Large intestine (tissue), 12 donors: ENCODE results near the gene AMY1C. TPM values are rescaled to one million over a fixed set of nuclear protein-coding genes. Genes with fewer than 3 reads are reported as not detected.
"Not testable (repeated sequence)": the region's sequence is repeated elsewhere in the genome, so short reads cannot be mapped to it uniquely, and the experiment has no call there.

Source experiments
- DNase-seq, 2 donors: peaks; one replicate each; pipeline versions ENCODE4 v3.0.0 to v3.0.0-alpha.2; 2013
- H3K27ac ChIP-seq: one replicate; pipeline ENCODE4 v1.5.1; 2013; ENCODE audit warnings: low read length
- H3K27me3 ChIP-seq: 2 replicates; pipeline ENCODE4 v1.6.1; 2013; ENCODE audit warnings: low read length; ENCODE audit not compliant: control insufficient read depth, insufficient read depth
- H3K36me3 ChIP-seq: 2 replicates; pipeline ENCODE4 v1.6.1; 2013; ENCODE audit warnings: low read length; ENCODE audit not compliant: control insufficient read depth, insufficient read depth
- H3K4me1 ChIP-seq: one replicate; pipeline ENCODE4 v1.6.1; 2013; ENCODE audit warnings: low read length; ENCODE audit not compliant: control insufficient read depth, insufficient read depth
- H3K4me3 ChIP-seq: one replicate; pipeline ENCODE4 v1.5.1; 2013; ENCODE audit warnings: low read length
- H3K9me3 ChIP-seq: one replicate; pipeline ENCODE4 v1.6.1; 2013; ENCODE audit warnings: mild to moderate bottlenecking, low read depth, low read length, moderate library complexity; ENCODE audit not compliant: control insufficient read depth
- WGBS: methylation state at CpG from one replicate; pipeline ENCODE4 v1.1.5; 2013; ENCODE audit warnings: low lambda C conversion rate; ENCODE audit not compliant: insufficient coverage; 5-methylcytosine and 5-hydroxymethylcytosine counted together
- long read RNA-seq, 11 donors: transcript quantifications; one replicate each; lab custom pipeline, GENCODE V29; 2026
- polyA plus RNA-seq: library from polyadenylated mRNA; unstranded; fragments of 120-200 nt; gene quantifications from one replicate; pipeline ENCODE4 v1.2.1, GENCODE V29; 2013

AMY1C gene
- not detected for polyA plus RNA-seq
- long read RNA-seq, donor 1, result 0 reads
- long read RNA-seq, donor 2, result 0 reads
- long read RNA-seq, donor 3, result 0 reads
- long read RNA-seq, donor 4, result 0 reads
- long read RNA-seq, donor 5, result 0 reads
- long read RNA-seq, donor 6, result 0 reads
- long read RNA-seq, donor 7, result 0 reads
- long read RNA-seq, donor 8, result 0 reads
- long read RNA-seq, donor 9, result 0 reads
- long read RNA-seq, donor 10, result 0 reads
- long read RNA-seq, donor 11, result 0 reads

DNA sequence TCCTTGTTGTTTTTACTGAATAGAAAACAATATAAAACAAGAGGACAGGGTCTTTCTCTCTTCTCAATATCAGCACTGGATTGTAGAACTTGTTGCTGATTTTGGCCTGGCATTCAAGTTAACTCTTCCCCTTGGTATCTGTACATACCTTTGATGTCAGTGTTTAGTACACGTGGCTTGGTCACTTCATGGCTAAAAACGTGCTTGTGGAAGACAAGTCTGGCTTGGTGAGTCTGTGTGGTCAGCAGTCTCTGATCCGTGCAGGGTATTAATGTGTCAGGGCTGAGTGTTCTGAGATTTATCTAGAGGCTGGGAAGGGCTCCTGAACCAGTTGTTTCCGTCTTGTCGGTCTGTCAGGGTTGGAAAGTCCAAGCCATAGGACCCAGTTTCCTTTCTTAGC lies at the start of gene AMY1C:
TSS of gene AMY1C (plus strand) at position 301 of the 400 bp plus-strand sequence. CDS start 572 bp downstream, outside the sequence.
- H3K27me3 ChIP-seq, H3K36me3 ChIP-seq, H3K4me3 ChIP-seq, H3K27ac ChIP-seq, DNase-seq, H3K9me3 ChIP-seq, H3K4me1 ChIP-seq: not testable (repeated sequence)
- WGBS, result no CpG with 5 or more reads among the region's 5 CpGs

DNA sequence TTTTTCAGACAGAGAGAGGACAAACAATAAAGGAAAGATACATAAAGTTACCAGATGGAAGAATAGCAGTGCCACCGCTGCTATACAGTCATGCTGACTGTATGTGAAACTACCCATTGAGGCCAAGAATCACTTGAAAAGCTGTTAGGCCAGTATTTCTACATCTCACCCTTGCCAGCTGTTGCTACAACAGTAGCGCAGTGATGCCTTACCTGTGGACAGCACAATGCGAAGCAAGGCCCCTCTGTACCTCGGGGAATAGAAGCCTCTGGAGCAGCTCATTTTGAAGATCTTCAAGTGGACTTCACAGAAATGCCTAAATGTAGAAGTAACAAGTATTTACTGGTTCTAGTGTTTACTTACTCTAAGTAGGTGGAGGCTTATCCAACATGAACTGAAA lies 49.0 kb upstream of the AMY1C start:
- not testable (repeated sequence) for H3K9me3 ChIP-seq, H3K4me1 ChIP-seq, H3K4me3 ChIP-seq, DNase-seq, H3K36me3 ChIP-seq, H3K27me3 ChIP-seq, H3K27ac ChIP-seq
- WGBS, result no CpG with 5 or more reads among the region's 4 CpGs

DNA sequence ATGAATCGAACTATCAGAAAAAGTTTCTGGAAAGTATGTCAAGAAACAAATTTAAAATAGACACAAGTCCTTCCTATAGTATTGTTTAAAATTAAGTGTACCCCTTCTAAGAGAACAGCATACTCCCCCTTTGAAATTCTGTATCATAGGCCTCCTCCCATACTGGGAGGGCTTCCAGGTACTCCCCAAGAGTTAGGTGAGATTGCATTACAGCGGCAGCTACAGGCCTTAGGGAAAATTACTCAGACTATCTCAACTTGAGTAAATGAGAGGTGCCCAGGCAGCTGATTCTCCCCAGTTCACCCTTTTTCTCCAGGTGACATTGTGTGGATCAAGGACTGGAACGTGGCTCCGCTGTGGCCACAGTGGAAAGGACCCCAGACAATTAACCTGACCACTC lies 48.4 kb upstream of the AMY1C start:
- not testable (repeated sequence) for H3K9me3 ChIP-seq, H3K4me1 ChIP-seq, H3K4me3 ChIP-seq, H3K27ac ChIP-seq, DNase-seq, H3K36me3 ChIP-seq, H3K27me3 ChIP-seq
- WGBS, result no CpG with 5 or more reads among the region's 4 CpGs

DNA sequence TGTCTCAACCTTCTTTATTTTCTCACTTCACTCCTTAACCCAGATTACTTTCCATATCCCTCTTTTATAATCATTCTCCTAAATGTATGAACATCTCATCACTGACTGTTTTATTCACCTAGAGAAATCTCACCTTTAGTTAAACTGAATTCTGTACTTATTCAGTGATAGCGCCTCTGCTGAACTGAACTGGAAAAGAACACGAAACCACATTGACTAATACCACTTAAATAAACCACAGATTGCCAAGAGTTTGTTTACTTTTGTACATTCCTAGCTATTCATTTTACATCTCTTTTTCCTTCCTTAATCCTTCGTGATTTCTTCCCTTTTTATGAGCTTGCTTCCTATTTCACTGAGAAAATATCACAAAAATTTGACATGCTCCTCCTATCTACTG lies 42.0 kb upstream of the AMY1C start:
- not testable (repeated sequence) for H3K36me3 ChIP-seq, DNase-seq, H3K9me3 ChIP-seq, H3K4me3 ChIP-seq, H3K27me3 ChIP-seq, H3K27ac ChIP-seq, H3K4me1 ChIP-seq
- WGBS, result no CpG with 5 or more reads among the region's 3 CpGs

- not testable (repeated sequence) for H3K36me3 ChIP-seq, H3K27me3 ChIP-seq, H3K4me3 ChIP-seq, DNase-seq, H3K9me3 ChIP-seq, H3K4me1 ChIP-seq, H3K27ac ChIP-seq
- WGBS, result no CpG with 5 or more reads among the region's 3 CpGs
Measured at GRCh38 chr1:103710381-103710780, 39.3 kb upstream of the AMY1C start.

DNA sequence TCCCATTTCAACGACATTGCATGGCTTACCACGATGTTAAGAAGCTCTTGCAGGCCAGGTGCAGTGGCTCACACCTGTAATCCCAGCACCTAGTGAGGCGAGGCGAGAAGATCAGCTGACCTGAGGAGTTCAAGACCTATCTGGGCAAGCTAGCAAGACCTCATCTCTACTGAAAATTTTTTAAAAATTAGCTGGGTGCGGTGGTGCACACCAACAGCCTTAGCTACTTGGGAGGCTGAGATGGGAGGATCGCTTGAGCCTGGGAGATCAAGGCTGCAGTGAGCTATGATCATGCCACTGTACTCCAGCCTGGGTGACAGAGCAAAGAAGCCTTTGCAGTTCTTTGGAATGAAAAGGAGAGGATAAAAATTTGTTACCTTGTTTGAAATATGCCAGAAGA lies 32.3 kb upstream of the AMY1C start:
- H3K27ac ChIP-seq, H3K9me3 ChIP-seq, H3K36me3 ChIP-seq, H3K4me1 ChIP-seq, DNase-seq, H3K27me3 ChIP-seq, H3K4me3 ChIP-seq: not testable (repeated sequence)
- no CpG with 5 or more reads among the region's 6 CpGs for WGBS

GRCh38 chr1:103721473-103721872 lies 28.2 kb upstream of the AMY1C start:
- H3K9me3 ChIP-seq, H3K4me1 ChIP-seq, H3K4me3 ChIP-seq, H3K27me3 ChIP-seq, DNase-seq, H3K36me3 ChIP-seq, H3K27ac ChIP-seq: not testable (repeated sequence)
- no CpG with 5 or more reads among the region's 2 CpGs for WGBS

GRCh38 chr1:103735334-103735733 lies 14.4 kb upstream of the AMY1C start:
- H3K9me3 ChIP-seq, H3K27me3 ChIP-seq, H3K27ac ChIP-seq, DNase-seq, H3K36me3 ChIP-seq, H3K4me1 ChIP-seq, H3K4me3 ChIP-seq: not testable (repeated sequence)
- WGBS, result no CpG with 5 or more reads among the region's 3 CpGs

GRCh38 chr1:103738031-103738430 lies 11.7 kb upstream of the AMY1C start:
- not testable (repeated sequence) for H3K4me3 ChIP-seq, H3K27me3 ChIP-seq, DNase-seq, H3K36me3 ChIP-seq, H3K27ac ChIP-seq, H3K9me3 ChIP-seq, H3K4me1 ChIP-seq
- no CpG with 5 or more reads among the region's 3 CpGs for WGBS

DNA sequence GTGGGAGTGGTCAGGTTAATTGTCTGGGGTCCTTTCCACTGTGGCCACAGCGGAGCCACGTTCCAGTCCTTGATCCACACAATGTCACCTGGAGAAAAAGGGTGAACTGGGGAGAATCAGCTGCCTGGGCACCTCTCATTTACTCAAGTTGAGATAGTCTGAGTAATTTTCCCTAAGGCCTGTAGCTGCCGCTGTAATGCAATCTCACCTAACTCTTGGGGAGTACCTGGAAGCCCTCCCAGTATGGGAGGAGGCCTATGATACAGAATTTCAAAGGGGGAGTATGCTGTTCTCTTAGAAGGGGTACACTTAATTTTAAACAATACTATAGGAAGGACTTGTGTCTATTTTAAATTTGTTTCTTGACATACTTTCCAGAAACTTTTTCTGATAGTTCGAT lies 5.2 kb upstream of the AMY1C start:
- WGBS, result no CpG with 5 or more reads among the region's 4 CpGs

GRCh38 chr1:103745040-103745439 lies 4.7 kb upstream of the AMY1C start:
- not testable (repeated sequence) for H3K9me3 ChIP-seq, H3K27ac ChIP-seq, DNase-seq, H3K4me1 ChIP-seq, H3K27me3 ChIP-seq, H3K36me3 ChIP-seq, H3K4me3 ChIP-seq
- no CpG with 5 or more reads among the region's 4 CpGs for WGBS

More for the DNA sequence above, 5.2 kb upstream of the AMY1C start:
- H3K4me1 ChIP-seq, DNase-seq, H3K9me3 ChIP-seq, H3K4me3 ChIP-seq, H3K36me3 ChIP-seq, H3K27me3 ChIP-seq, H3K27ac ChIP-seq: not testable (repeated sequence)
